Naive B cell (primary cell): ENCODE measurements around the gene SPRR2A. TPM values are rescaled to one million over a fixed set of nuclear protein-coding genes. Genes with fewer than 3 reads are reported as not detected.
A peak's percentile ranks its signal among the peaks of the same experiment; 100 is the strongest.

Source experiments
- ATAC-seq, 2 donors: fragments of 150-1000 bp; cut with Tn5 transposase; 2 replicates each; pipeline ENCODE4 v1.10.0; 2021; ENCODE audit warnings: low read depth in 2 of 2, mild to moderate bottlenecking in 2 of 2, moderate library complexity in 2 of 2
- DNase-seq: peaks from one replicate; pipeline ENCODE4 v3.0.0; 2022
- H3K27ac Mint-ChIP-seq, 6 donors: one replicate each; pipeline ENCODE4 v1.8.0; 2020 to 2022; ENCODE audit warnings: mild to moderate bottlenecking in 6 of 6, mixed read lengths in 6 of 6, moderate library complexity in 5 of 6, inconsistent platforms in 2 of 6
- H3K27me3 Mint-ChIP-seq, 3 donors: one replicate each; pipeline ENCODE4 v1.8.0; 2021 to 2022; ENCODE audit warnings: mixed read lengths in 3 of 3, mild to moderate bottlenecking in 1 of 3
- H3K36me3 Mint-ChIP-seq, 2 donors: one replicate each; pipeline ENCODE4 v1.8.0; 2020 to 2022; ENCODE audit warnings: mixed read lengths in 2 of 2, inconsistent platforms in 1 of 2, mild to moderate bottlenecking in 1 of 2
- H3K4me1 Mint-ChIP-seq, 3 donors: one replicate each; pipeline ENCODE4 v1.8.0; 2020 to 2022; ENCODE audit warnings: mixed read lengths in 3 of 3, inconsistent platforms in 1 of 3, mild to moderate bottlenecking in 1 of 3, moderate library complexity in 1 of 3
- H3K4me3 Mint-ChIP-seq, 8 donors: one replicate each; pipeline ENCODE4 v1.8.0; 2020 to 2022; ENCODE audit warnings: mild to moderate bottlenecking in 8 of 8, mixed read lengths in 8 of 8, moderate library complexity in 8 of 8, inconsistent platforms in 2 of 8
- H3K9me3 Mint-ChIP-seq, 7 donors: one replicate each; pipeline ENCODE4 v1.8.0; 2020 to 2022; ENCODE audit warnings: mixed read lengths in 7 of 7, mild to moderate bottlenecking in 5 of 7, inconsistent platforms in 2 of 7, moderate library complexity in 1 of 7
- polyA plus RNA-seq, 6 donors: library from polyadenylated mRNA; unstranded; fragments of 300-500 nt; fragmentation: Illumina TruSeq; gene quantifications; one replicate each; pipeline ENCODE4 v1.2.3, GENCODE V29; 2021; ENCODE audit warnings: low read depth in 6 of 6

Gene SPRR2A
- not detected for polyA plus RNA-seq

GRCh38 chr1:153057375-153057774, at the start of gene SPRR2A:
SPRR2A (minus strand) TSS chr1:153057512; CDS start chr1:153056735, 777 bp downstream.
- H3K4me3 Mint-ChIP-seq = no peak within 1 kb of the TSS
- H3K36me3 Mint-ChIP-seq = no peaks in the 10 kb centered on the region
- peaks cover 48 to 72% (median 63%) of the 10 kb centered on the region in 3 donors for H3K27me3 Mint-ChIP-seq
- H3K27ac Mint-ChIP-seq = no peak within 1 kb of the TSS
- H3K9me3 Mint-ChIP-seq = peaks cover 0 to 10% (median 1%) of the 10 kb centered on the region in 7 donors
- DNase-seq (no peak), ATAC-seq (no peak)
- H3K4me1 Mint-ChIP-seq = no peaks in the 10 kb centered on the region

DNA sequence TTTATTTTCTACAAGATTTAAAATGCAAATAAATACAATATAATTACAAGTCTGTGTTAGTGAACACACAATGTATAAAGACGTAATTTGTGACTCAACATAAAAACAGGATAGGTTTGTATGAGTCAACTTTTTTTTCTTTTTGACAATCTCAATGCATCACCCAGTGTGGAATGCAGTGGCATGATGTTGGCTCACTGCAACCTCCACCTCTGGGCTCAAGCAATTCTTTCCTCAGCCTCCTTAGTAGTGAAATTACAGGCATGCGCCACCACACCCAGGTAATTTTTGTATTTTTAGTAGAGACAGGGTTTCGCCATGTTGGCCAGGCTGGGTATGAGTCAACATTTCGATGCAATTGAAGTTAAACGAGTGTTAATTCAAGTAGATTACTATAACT, 42.9 kb upstream of the SPRR2A start:
- H3K4me3 Mint-ChIP-seq = no peak overlapping the region
- DNase-seq = no peak
- ATAC-seq = no peak
- no peak overlapping the region for H3K27ac Mint-ChIP-seq
- H3K27me3 Mint-ChIP-seq = peaks cover 7 to 38% (median 37%) of the 10 kb centered on the region in 3 donors
- no peaks in the 10 kb centered on the region for H3K4me1 Mint-ChIP-seq
- H3K9me3 Mint-ChIP-seq = peaks cover 0 to 15% (median 9%) of the 10 kb centered on the region in 7 donors
- H3K36me3 Mint-ChIP-seq = no peaks in the 10 kb centered on the region

DNA sequence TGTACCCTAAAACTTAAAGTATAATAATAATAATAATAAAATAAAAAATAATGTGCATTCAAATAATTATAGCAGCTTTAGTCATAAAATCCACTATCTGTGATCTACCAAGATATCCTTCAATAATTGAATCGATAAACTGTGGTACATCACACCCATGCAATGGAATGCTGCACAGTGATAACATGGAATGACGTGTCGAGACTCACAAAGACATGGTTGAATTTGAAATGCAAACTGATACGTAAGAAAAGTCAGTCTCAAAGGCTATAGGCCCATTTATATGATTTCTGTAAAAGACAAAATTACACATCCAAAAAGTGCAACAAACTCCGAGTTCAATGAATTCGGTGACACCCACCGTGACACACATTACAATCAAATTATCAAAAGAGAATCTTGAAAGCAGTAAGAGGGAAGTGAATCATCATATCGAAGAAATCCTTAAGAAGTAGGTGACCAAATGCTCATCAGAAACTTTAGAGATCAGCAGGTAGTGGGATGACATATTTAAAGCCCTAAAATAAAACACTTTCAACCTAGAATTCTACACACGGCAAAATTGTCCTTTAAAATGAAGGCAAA, 42.2 kb upstream of the SPRR2A start:
- Mint-ChIP-seq H3K27me3 (peaks cover 11 to 33% (median 32%) of the 10 kb centered on the region in 3 donors), H3K9me3 (peaks cover 0 to 8% (median 4%) of the 10 kb centered on the region in 7 donors), H3K36me3 (no peaks in the 10 kb centered on the region), H3K4me1 (no peaks in the 10 kb centered on the region), H3K4me3 (no peak overlapping the region), H3K27ac (no peak overlapping the region)
- ATAC-seq (no peak), DNase-seq (no peak)

GRCh38 chr1:153095764-153096163, 38.5 kb upstream of the SPRR2A start:
- Mint-ChIP-seq H3K4me1 (no peaks in the 10 kb centered on the region), H3K27ac (no peak overlapping the region)

GRCh38 chr1:153094426-153094825, 37.1 kb upstream of the SPRR2A start, which contains the start of gene SPRR2E:
SPRR2E (minus strand) TSS chr1:153094526; CDS start chr1:153093751, 775 bp downstream.
- Mint-ChIP-seq H3K27me3 (peaks cover 15 to 22% (median 19%) of the 10 kb centered on the region in 3 donors), H3K36me3 (no peaks in the 10 kb centered on the region), H3K27ac (peak within 1 kb of the TSS in 2 of 6 donors; percentile 8 to 42), H3K9me3 (peaks cover 0 to 1% (median 0%) of the 10 kb centered on the region in 7 donors), H3K4me3 (no peak within 1 kb of the TSS), H3K4me1 (no peaks in the 10 kb centered on the region)
- DNase-seq (no peak), ATAC-seq (no peak)

More at GRCh38 chr1:153095764-153096163, 38.5 kb upstream of the SPRR2A start:
- no peak overlapping the region for H3K4me3 Mint-ChIP-seq
- no peaks in the 10 kb centered on the region for H3K36me3 Mint-ChIP-seq
- peaks cover 11 to 22% (median 19%) of the 10 kb centered on the region in 3 donors for H3K27me3 Mint-ChIP-seq
- ATAC-seq (no peak), DNase-seq (no peak)
- H3K9me3 Mint-ChIP-seq = no peaks in the 10 kb centered on the region

GRCh38 chr1:153087652-153088051, 30.3 kb upstream of the SPRR2A start:
- Mint-ChIP-seq H3K36me3 (no peaks in the 10 kb centered on the region), H3K9me3 (peaks cover 0 to 10% (median 0%) of the 10 kb centered on the region in 7 donors), H3K4me1 (no peaks in the 10 kb centered on the region), H3K4me3 (no peak overlapping the region), H3K27ac (no peak overlapping the region), H3K27me3 (peaks cover 16 to 54% (median 28%) of the 10 kb centered on the region in 3 donors)
- ATAC-seq (no peak), DNase-seq (no peak)

- no peak for DNase-seq
- Mint-ChIP-seq H3K27ac (no peak overlapping the region), H3K9me3 (peaks cover 4 to 34% (median 16%) of the 10 kb centered on the region in 7 donors), H3K36me3 (peaks cover 5 to 7% of the 10 kb centered on the region in 2 donors), H3K4me3 (no peak overlapping the region), H3K27me3 (peaks cover 15 to 44% (median 36%) of the 10 kb centered on the region in 3 donors), H3K4me1 (no peaks in the 10 kb centered on the region)
- no peak for ATAC-seq
Measured at GRCh38 chr1:153081736-153082135, 24.4 kb upstream of the SPRR2A start.

GRCh38 chr1:153072806-153073726, 15.8 kb upstream of the SPRR2A start:
- H3K27me3 Mint-ChIP-seq = peaks cover 13 to 26% (median 19%) of the 10 kb centered on the region in 3 donors
- no peaks in the 10 kb centered on the region for H3K4me1 Mint-ChIP-seq
- H3K4me3 Mint-ChIP-seq = no peak overlapping the region
- H3K27ac Mint-ChIP-seq = peak overlapping the region in 1 of 6 donors; percentile 10
- DNase-seq = no peak
- H3K36me3 Mint-ChIP-seq = no peaks in the 10 kb centered on the region
- no peak for ATAC-seq
- peaks cover 0 to 9% (median 5%) of the 10 kb centered on the region in 7 donors for H3K9me3 Mint-ChIP-seq

GRCh38 chr1:153071511-153071910, 14.2 kb upstream of the SPRR2A start, which contains the start of gene SPRR2B:
SPRR2B (minus strand) TSS chr1:153071611; CDS start chr1:153070839, 772 bp downstream.
- H3K27ac Mint-ChIP-seq = peak within 1 kb of the TSS in 1 of 6 donors; percentile 3
- DNase-seq (no peak), ATAC-seq (no peak)
- H3K27me3 Mint-ChIP-seq = peaks cover 12 to 26% (median 22%) of the 10 kb centered on the region in 3 donors
- no peak within 1 kb of the TSS for H3K4me3 Mint-ChIP-seq
- H3K4me1 Mint-ChIP-seq = no peaks in the 10 kb centered on the region
- H3K9me3 Mint-ChIP-seq = no peaks in the 10 kb centered on the region
- no peaks in the 10 kb centered on the region for H3K36me3 Mint-ChIP-seq

GRCh38 chr1:153070243-153070642, 12.9 kb upstream of the SPRR2A start:
- Mint-ChIP-seq H3K4me1 (no peaks in the 10 kb centered on the region), H3K27me3 (peaks cover 22 to 36% (median 24%) of the 10 kb centered on the region in 3 donors), H3K36me3 (no peaks in the 10 kb centered on the region), H3K9me3 (peaks cover 0 to 5% (median 0%) of the 10 kb centered on the region in 7 donors), H3K4me3 (no peak overlapping the region), H3K27ac (no peak overlapping the region)
- DNase-seq = no peak
- ATAC-seq = no peak

DNA sequence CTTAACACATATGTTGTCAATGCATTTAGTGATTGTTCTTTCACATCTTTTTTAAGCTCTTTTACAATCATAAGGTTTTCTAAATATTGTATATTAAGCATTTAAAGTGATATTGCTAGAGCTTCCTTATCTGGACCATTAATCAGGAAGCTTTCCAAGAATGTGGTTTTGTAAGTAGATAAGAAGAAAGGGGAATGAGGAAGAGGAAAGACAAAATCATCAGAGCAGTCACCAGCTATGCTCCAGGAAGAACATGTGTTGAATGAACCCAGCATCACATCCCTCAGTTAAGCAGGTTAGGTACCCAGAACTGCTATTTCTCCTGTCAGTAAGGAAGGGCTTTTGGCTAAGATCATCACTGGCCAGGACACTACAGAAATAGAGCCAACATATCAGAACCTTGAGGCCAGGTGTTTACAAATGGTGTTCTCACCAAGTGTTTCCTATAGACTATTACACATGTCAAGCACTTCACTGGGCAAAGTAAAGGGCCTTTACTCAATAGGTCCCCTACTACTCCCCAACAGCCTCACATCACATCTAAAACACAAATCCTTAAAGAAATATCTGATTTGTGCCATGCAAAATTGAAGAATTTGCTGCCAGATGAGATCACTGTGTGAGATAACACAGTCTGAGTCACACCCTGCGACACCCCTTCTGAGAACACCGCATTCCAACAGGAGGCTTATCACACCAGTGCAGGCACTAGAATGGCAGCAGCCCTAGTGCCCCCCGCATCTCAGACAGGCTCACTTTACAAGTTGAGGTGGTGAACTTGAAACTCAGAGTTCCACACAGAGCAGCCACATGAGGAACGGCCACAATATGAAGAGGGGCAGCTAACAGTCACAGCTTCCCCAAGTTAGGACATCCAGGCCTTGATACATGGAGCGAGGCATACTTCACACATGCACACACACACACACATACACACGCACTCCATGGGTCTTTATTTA, 1.8 kb upstream of the SPRR2A start:
- DNase-seq (no peak), ATAC-seq (no peak)
- Mint-ChIP-seq H3K27ac (no peak overlapping the region), H3K4me3 (no peak overlapping the region), H3K36me3 (no peaks in the 10 kb centered on the region), H3K4me1 (no peaks in the 10 kb centered on the region), H3K27me3 (peaks cover 37 to 61% (median 52%) of the 10 kb centered on the region in 3 donors), H3K9me3 (peaks cover 0 to 7% (median 0%) of the 10 kb centered on the region in 7 donors)

DNA sequence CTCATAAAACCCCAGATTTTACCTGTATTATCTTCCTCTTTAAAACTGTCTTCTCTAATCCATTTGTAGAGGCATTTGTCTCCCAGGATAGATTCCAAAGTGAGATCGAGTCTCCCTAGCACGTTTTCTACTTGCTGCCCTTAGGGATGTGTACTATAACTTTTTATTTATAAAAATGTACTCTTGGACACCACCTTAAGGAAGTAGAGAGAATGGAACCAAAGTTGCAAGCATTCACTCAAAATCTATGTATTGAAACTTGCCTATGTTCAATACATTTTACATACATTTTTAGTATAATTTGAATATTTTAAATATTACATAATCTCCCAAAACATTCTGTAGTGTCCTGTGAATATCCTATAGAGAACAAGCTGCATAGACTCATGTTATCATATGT, 842 bp upstream of the SPRR2A start:
- no peak for DNase-seq
- Mint-ChIP-seq H3K27me3 (peaks cover 43 to 69% (median 55%) of the 10 kb centered on the region in 3 donors), H3K9me3 (peaks cover 0 to 4% (median 0%) of the 10 kb centered on the region in 7 donors), H3K4me1 (no peaks in the 10 kb centered on the region), H3K27ac (no peak overlapping the region), H3K4me3 (no peak overlapping the region), H3K36me3 (no peaks in the 10 kb centered on the region)
- ATAC-seq = no peak
